H9 (cell line): ENCODE data around the gene HOXD12. TPM values are rescaled to one million over a fixed set of nuclear protein-coding genes. Genes with fewer than 3 reads are reported as not detected.

Source experiments
- DNase-seq: peaks from one replicate; pipeline ENCODE4 v3.0.0-alpha.2; 2017
- H2AFZ ChIP-seq: one replicate; pipeline ENCODE4 v1.6.1; 2013; ENCODE audit warnings: mild to moderate bottlenecking, low read length, control low read depth, moderate library complexity
- H2AK5ac ChIP-seq: 2 replicates; pipeline ENCODE4 v1.6.1; 2013; ENCODE audit warnings: low read length, control low read depth, mixed read lengths; ENCODE audit not compliant: insufficient read length
- H2BK120ac ChIP-seq: one replicate; pipeline ENCODE4 v1.6.1; 2013; ENCODE audit warnings: low read depth, mild to moderate bottlenecking, low read length, control low read depth, inconsistent platforms; ENCODE audit not compliant: poor library complexity, severe bottlenecking
- H2BK12ac ChIP-seq: 2 replicates; pipeline ENCODE4 v1.6.1; 2013; ENCODE audit warnings: low read length, control low read depth, mixed read lengths, low read depth; ENCODE audit not compliant: insufficient read length
- H2BK15ac ChIP-seq: 2 replicates; pipeline ENCODE4 v1.6.1; 2013; ENCODE audit warnings: low read depth, low read length, control low read depth
- H2BK20ac ChIP-seq: one replicate; pipeline ENCODE4 v1.6.1; 2013; ENCODE audit warnings: low read depth, mild to moderate bottlenecking, low read length, control low read depth, inconsistent platforms; ENCODE audit not compliant: poor library complexity, severe bottlenecking
- H2BK5ac ChIP-seq: 2 replicates; pipeline ENCODE4 v1.6.1; 2013; ENCODE audit warnings: low read length, control low read depth, mixed read lengths; ENCODE audit not compliant: insufficient read length
- H3K14ac ChIP-seq: 2 replicates; pipeline ENCODE4 v1.6.1; 2013; ENCODE audit warnings: low read length, control low read depth; ENCODE audit not compliant: insufficient read depth
- H3K18ac ChIP-seq: 2 replicates; pipeline ENCODE4 v1.6.1; 2013; ENCODE audit warnings: low read depth, mild to moderate bottlenecking, mixed read lengths, low read length, control low read depth; ENCODE audit not compliant: insufficient read length
- H3K23ac ChIP-seq: 2 replicates; pipeline ENCODE4 v1.6.1; 2013; ENCODE audit warnings: low read length, control low read depth, mixed read lengths, low read depth; ENCODE audit not compliant: insufficient read length
- H3K23me2 ChIP-seq: 2 replicates; pipeline ENCODE4 v1.6.1; 2013; ENCODE audit warnings: low read depth, mild to moderate bottlenecking, mixed read lengths, low read length, control low read depth; ENCODE audit not compliant: insufficient read length, poor library complexity, severe bottlenecking
- H3K27ac ChIP-seq: 2 replicates; pipeline ENCODE4 v1.5.1; 2013; ENCODE audit warnings: low read length, control low read depth, mixed read lengths, low read depth; ENCODE audit not compliant: insufficient read length
- H3K27me3 ChIP-seq: 2 replicates; pipeline ENCODE4 v1.6.1; 2013; ENCODE audit warnings: low read length, control low read depth, inconsistent platforms; ENCODE audit not compliant: insufficient read depth
- H3K4ac ChIP-seq: 2 replicates; pipeline ENCODE4 v1.6.1; 2013; ENCODE audit warnings: low read depth, mild to moderate bottlenecking, control low read depth, inconsistent platforms, low read length, moderate library complexity
- H3K4me1 ChIP-seq: 2 replicates; pipeline ENCODE4 v1.6.1; 2013; ENCODE audit warnings: low read length, control low read depth, inconsistent platforms; ENCODE audit not compliant: insufficient read depth
- H3K4me2 ChIP-seq: 2 replicates; pipeline ENCODE4 v1.6.1; 2013; ENCODE audit warnings: low read length, control low read depth, mixed read lengths; ENCODE audit not compliant: insufficient read length, insufficient read depth
- H3K56ac ChIP-seq: 2 replicates; pipeline ENCODE4 v1.6.1; 2013; ENCODE audit warnings: low read depth, mild to moderate bottlenecking, mixed read lengths, low read length, control low read depth; ENCODE audit not compliant: insufficient read length
- H3K79me1 ChIP-seq: 2 replicates; pipeline ENCODE4 v1.6.1; 2013; ENCODE audit warnings: low read depth, mild to moderate bottlenecking, moderate library complexity, low read length, control low read depth, inconsistent platforms; ENCODE audit not compliant: insufficient read depth, poor library complexity, severe bottlenecking
- H3K79me2 ChIP-seq: 2 replicates; pipeline ENCODE4 v1.6.1; 2013; ENCODE audit warnings: low read length, control low read depth, inconsistent platforms; ENCODE audit not compliant: insufficient read depth
- H3K9ac ChIP-seq: 2 replicates; pipeline ENCODE4 v1.6.1; 2013; ENCODE audit warnings: low read length, control low read depth, mixed read lengths; ENCODE audit not compliant: insufficient read length; ENCODE audit errors: extremely low read depth
- H3K9me3 ChIP-seq: one replicate; pipeline ENCODE4 v1.6.1; 2013; ENCODE audit warnings: low read depth, low read length, inconsistent platforms; ENCODE audit not compliant: control insufficient read depth
- H3T11ph ChIP-seq: one replicate; pipeline ENCODE4 v1.6.1; 2013; ENCODE audit warnings: mild to moderate bottlenecking, low read length, control low read depth, inconsistent platforms
- H4K20me1 ChIP-seq: one replicate; pipeline ENCODE4 v1.6.1; 2013; ENCODE audit not compliant: control insufficient read depth, insufficient read length, insufficient read depth
- H4K5ac ChIP-seq: 2 replicates; pipeline ENCODE4 v1.6.1; 2013; ENCODE audit warnings: low read depth, mild to moderate bottlenecking, mixed read lengths, low read length, control low read depth; ENCODE audit not compliant: insufficient read length
- H4K8ac ChIP-seq: replicated peaks from 2 replicates; pipeline ENCODE4 v1.6.1; 2013; ENCODE audit warnings: low read length, control low read depth, mixed read lengths, low read depth; ENCODE audit not compliant: insufficient read length
- H4K91ac ChIP-seq: 2 replicates; pipeline ENCODE4 v1.6.1; 2013; ENCODE audit warnings: low read depth, mild to moderate bottlenecking, moderate library complexity, mixed read lengths, low read length, control low read depth; ENCODE audit not compliant: insufficient read length
- H3K27ac Mint-ChIP-seq, 3 experiments: 2 replicates in 2 of 3; 3 replicates in 1 of 3; pipeline ENCODE4 v1.8.0; 2020 to 2021; ENCODE audit warnings: mixed read lengths in 3 of 3, mild to moderate bottlenecking in 1 of 3, moderate library complexity in 1 of 3
- H3K27me3 Mint-ChIP-seq: 2 replicates; pipeline ENCODE4 v1.8.0; 2021; ENCODE audit warnings: low read depth, mild to moderate bottlenecking, moderate library complexity, mixed read lengths
- H3K36me3 Mint-ChIP-seq, 3 experiments: 2 replicates in 2 of 3; 3 replicates in 1 of 3; pipeline ENCODE4 v1.8.0; 2020 to 2021; ENCODE audit warnings: low read depth in 3 of 3, mixed read lengths in 3 of 3; ENCODE audit not compliant: insufficient read depth in 1 of 3
- H3K4me1 Mint-ChIP-seq, 2 experiments: 2 replicates each; pipeline ENCODE4 v1.8.0; 2020; ENCODE audit warnings: mixed read lengths in 2 of 2
- H3K4me3 Mint-ChIP-seq, 2 experiments: 2 replicates in 1 of 2; 3 replicates in 1 of 2; pipeline ENCODE4 v1.8.0; 2020 to 2021; ENCODE audit warnings: mild to moderate bottlenecking in 2 of 2, mixed read lengths in 2 of 2, moderate library complexity in 1 of 2
- H3K9me3 Mint-ChIP-seq, 2 experiments: 2 replicates in 1 of 2; 3 replicates in 1 of 2; pipeline ENCODE4 v1.8.0; 2020; ENCODE audit warnings: mild to moderate bottlenecking in 2 of 2, mixed read lengths in 2 of 2, moderate library complexity in 1 of 2
- WGBS: extraction: QIAGEN DNeasy Blood & Tissue Kit; methylation state at CpG from one replicate; pipeline ENCODE4 v1.1.7; 2013; ENCODE audit warnings: missing lambda C conversion rate, low lambda C conversion rate, mixed read lengths; ENCODE audit not compliant: insufficient read length; ENCODE audit errors: extremely low coverage; 5-methylcytosine and 5-hydroxymethylcytosine counted together
- total RNA-seq: library from RNA; stranded (reverse); gene quantifications from 2 replicates; pipeline ENCODE4 v1.2.1, GENCODE V29; 2021
- TF ChIP-seq, protein P1 (sequence below): fragments of 200-600 bp; sonication (generic); conservative IDR thresholded peaks from 3 replicates; pipeline ENCODE4 v1.8.0; 2021; ENCODE audit warnings: antibody characterized with exemption, mild to moderate bottlenecking

Gene HOXD12
- total RNA-seq, 1 experiment from 2014 or later = not detected

DNA sequence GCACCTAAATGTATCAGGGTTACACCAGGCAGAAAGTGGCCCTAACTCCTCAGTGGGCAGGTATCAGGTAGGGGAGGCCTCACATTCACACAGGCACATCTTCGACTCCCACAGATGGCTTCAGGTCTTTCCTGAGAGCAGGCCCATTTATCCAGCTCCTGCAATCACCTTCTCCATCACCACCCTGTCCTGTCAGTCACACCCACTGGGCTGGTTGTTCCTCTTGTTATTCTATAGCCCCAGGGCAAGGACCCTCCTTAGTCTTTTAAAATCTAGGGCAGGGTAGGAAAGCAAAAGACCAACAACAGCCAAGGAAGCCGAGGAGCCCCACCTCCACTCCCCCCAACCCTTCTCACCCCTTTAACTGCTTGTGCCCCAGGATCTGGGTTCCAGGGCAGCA lies 42.7 kb downstream of the HOXD12 start:
- peaks cover 98% of the 10 kb centered on the region for H3K27me3 Mint-ChIP-seq

More for the DNA sequence above, 42.7 kb downstream of the HOXD12 start:
- H3K4me2 ChIP-seq = no peak overlapping the region
- H3K4ac ChIP-seq = no peak overlapping the region
- H4K91ac ChIP-seq = no peak overlapping the region
- no peak overlapping the region for H4K8ac ChIP-seq
- DNase-seq = no peak
- H3K23ac ChIP-seq = no peak overlapping the region
- Mint-ChIP-seq H3K27ac (no peak overlapping the region), H3K9me3 (peaks cover 0 to 6% of the 10 kb centered on the region in 2 experiments; a peak in 3 of 5 replicates), H3K36me3 (no peaks in the 10 kb centered on the region), H3K4me1 (peaks cover 0 to 6% of the 10 kb centered on the region in 2 experiments; a peak in 1 of 4 replicates), H3K4me3 (no peak overlapping the region)
- no peak overlapping the region for H3K9ac ChIP-seq
- no peak overlapping the region for H3K18ac ChIP-seq
- no peak overlapping the region for H2BK15ac ChIP-seq
- no peak overlapping the region for H3K27ac ChIP-seq
- H2BK5ac ChIP-seq = no peak overlapping the region
- no peak overlapping the region for H3K56ac ChIP-seq
- TF ChIP-seq, protein P1, sequence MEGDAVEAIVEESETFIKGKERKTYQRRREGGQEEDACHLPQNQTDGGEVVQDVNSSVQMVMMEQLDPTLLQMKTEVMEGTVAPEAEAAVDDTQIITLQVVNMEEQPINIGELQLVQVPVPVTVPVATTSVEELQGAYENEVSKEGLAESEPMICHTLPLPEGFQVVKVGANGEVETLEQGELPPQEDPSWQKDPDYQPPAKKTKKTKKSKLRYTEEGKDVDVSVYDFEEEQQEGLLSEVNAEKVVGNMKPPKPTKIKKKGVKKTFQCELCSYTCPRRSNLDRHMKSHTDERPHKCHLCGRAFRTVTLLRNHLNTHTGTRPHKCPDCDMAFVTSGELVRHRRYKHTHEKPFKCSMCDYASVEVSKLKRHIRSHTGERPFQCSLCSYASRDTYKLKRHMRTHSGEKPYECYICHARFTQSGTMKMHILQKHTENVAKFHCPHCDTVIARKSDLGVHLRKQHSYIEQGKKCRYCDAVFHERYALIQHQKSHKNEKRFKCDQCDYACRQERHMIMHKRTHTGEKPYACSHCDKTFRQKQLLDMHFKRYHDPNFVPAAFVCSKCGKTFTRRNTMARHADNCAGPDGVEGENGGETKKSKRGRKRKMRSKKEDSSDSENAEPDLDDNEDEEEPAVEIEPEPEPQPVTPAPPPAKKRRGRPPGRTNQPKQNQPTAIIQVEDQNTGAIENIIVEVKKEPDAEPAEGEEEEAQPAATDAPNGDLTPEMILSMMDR = no peak
- H3K79me2 ChIP-seq = no peaks in the 10 kb centered on the region
- peaks cover 86% of the 10 kb centered on the region for H3K27me3 ChIP-seq
- no peak overlapping the region for H2AFZ ChIP-seq
- no peak overlapping the region for H2BK20ac ChIP-seq
- no peaks in the 10 kb centered on the region for H3K79me1 ChIP-seq
- H3T11ph ChIP-seq = no peak overlapping the region
- no peak overlapping the region for H4K5ac ChIP-seq
- no peak overlapping the region for H3K14ac ChIP-seq
- H2BK120ac ChIP-seq = no peak overlapping the region
- no peaks in the 10 kb centered on the region for H3K9me3 ChIP-seq
- H2BK12ac ChIP-seq = no peak overlapping the region
- H3K4me1 ChIP-seq = no peaks in the 10 kb centered on the region
- no CpG with 5 or more reads among the region's 2 CpGs for WGBS
- no peaks in the 10 kb centered on the region for H4K20me1 ChIP-seq
- H2AK5ac ChIP-seq = no peak overlapping the region
- H3K23me2 ChIP-seq = no peaks in the 10 kb centered on the region
